ENCODE data around the gene KLHL41. TPM values are rescaled to one million over a fixed set of nuclear protein-coding genes. Genes with fewer than 3 reads are reported as not detected.

The KLHL41 gene
- total RNA-seq, 2 donors from 2014 or later: 0.37 to 0.61 TPM

GRCh38 chr2:169507698-169508097, 1.8 kb upstream of the KLHL41 start:
- DNase-seq: no peak
- no peak overlapping the region for H3K9ac ChIP-seq (ENCODE audit: low read depth in 2 of 2, low read length in 2 of 2)
- no peak overlapping the region for H3K27ac ChIP-seq
- H3K27me3 ChIP-seq: no peaks in the 10 kb centered on the region
- no peak overlapping the region for H3K4me3 ChIP-seq
- no peaks in the 10 kb centered on the region for H3K36me3 ChIP-seq
- intact Hi-C loops (cut with DNase I): no loop called here
- TF ChIP-seq, protein P1, sequence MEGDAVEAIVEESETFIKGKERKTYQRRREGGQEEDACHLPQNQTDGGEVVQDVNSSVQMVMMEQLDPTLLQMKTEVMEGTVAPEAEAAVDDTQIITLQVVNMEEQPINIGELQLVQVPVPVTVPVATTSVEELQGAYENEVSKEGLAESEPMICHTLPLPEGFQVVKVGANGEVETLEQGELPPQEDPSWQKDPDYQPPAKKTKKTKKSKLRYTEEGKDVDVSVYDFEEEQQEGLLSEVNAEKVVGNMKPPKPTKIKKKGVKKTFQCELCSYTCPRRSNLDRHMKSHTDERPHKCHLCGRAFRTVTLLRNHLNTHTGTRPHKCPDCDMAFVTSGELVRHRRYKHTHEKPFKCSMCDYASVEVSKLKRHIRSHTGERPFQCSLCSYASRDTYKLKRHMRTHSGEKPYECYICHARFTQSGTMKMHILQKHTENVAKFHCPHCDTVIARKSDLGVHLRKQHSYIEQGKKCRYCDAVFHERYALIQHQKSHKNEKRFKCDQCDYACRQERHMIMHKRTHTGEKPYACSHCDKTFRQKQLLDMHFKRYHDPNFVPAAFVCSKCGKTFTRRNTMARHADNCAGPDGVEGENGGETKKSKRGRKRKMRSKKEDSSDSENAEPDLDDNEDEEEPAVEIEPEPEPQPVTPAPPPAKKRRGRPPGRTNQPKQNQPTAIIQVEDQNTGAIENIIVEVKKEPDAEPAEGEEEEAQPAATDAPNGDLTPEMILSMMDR (IDR thresholded peaks at IDR 0.05): no peak
- no peaks in the 10 kb centered on the region for H3K4me1 ChIP-seq
- no peaks in the 10 kb centered on the region for H3K9me3 ChIP-seq

DNA sequence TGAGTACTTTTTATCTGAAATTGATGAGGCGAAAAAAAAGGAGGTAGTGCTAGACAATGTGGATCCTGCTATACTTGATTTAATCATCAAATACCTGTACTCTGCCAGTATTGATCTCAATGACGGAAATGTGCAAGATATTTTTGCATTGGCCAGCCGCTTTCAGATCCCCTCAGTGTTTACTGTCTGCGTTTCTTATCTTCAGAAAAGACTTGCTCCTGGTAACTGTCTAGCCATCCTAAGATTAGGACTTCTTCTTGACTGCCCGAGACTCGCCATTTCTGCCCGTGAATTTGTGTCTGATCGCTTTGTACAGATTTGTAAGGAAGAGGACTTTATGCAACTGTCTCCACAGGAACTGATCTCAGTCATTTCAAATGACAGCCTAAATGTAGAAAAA, 453 bp downstream of the KLHL41 start:
- Histone ChIP-seq H3K9ac (ENCODE audit: low read depth in 2 of 2, low read length in 2 of 2) (no peak overlapping the region), H3K36me3 (no peaks in the 10 kb centered on the region), H3K4me1 (no peaks in the 10 kb centered on the region), H3K4me3 (no peak overlapping the region), H3K9me3 (no peaks in the 10 kb centered on the region), H3K27ac (no peak overlapping the region), H3K27me3 (no peaks in the 10 kb centered on the region)
- DNase-seq: no peak
- intact Hi-C loops (cut with DNase I): no loop called here
- TF ChIP-seq, protein P1 (IDR thresholded peaks at IDR 0.05): no peak

DNA sequence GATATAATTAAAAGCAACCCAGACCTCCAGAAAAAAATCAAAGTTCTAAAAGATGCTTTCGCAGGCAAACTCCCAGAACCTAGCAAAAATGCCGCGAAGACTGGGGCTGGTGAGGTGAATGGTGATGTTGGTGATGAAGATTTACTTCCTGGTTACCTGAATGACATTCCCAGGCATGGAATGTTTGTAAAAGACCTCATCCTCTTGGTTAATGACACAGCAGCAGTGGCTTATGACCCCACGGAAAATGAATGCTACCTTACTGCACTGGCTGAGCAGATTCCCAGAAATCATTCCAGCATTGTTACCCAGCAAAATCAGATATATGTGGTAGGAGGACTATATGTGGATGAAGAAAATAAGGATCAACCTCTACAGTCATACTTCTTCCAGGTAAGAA, 994 bp downstream of the KLHL41 start:
- H3K9ac ChIP-seq (ENCODE audit: low read depth in 2 of 2, low read length in 2 of 2): no peak overlapping the region
- H3K27me3 ChIP-seq: no peaks in the 10 kb centered on the region
- no peak overlapping the region for H3K27ac ChIP-seq
- DNase-seq: no peak
- intact Hi-C loops (cut with DNase I): no loop called here
- TF ChIP-seq, protein P1 (IDR thresholded peaks at IDR 0.05): no peak
- no peak overlapping the region for H3K4me3 ChIP-seq
- H3K36me3 ChIP-seq: no peaks in the 10 kb centered on the region
- no peaks in the 10 kb centered on the region for H3K4me1 ChIP-seq
- H3K9me3 ChIP-seq: no peaks in the 10 kb centered on the region

DNA sequence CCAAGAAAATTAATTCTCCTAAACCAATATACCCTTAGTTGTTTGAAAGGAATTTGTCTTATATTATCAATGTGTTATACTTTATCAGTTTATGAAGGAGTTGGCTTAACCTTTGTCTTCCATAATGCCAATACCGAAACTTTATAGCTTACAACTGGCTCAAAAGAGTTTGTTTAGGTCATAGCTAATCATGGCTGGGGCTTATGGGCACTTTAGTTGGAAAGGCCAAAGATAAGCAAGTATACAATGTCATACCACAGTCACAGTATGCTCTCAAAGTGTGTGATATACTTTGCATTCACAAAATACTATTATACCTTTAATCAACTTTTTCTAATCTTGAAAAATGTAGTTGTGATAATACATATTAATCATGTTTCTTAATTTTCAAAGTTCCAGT, 2.3 kb downstream of the KLHL41 start:
- DNase-seq: no peak
- Histone ChIP-seq H3K9me3 (no peaks in the 10 kb centered on the region), H3K27me3 (no peaks in the 10 kb centered on the region), H3K4me1 (no peaks in the 10 kb centered on the region), H3K36me3 (no peaks in the 10 kb centered on the region), H3K27ac (no peak overlapping the region), H3K4me3 (no peak overlapping the region), H3K9ac (ENCODE audit: low read depth in 2 of 2, low read length in 2 of 2) (no peak overlapping the region)
- TF ChIP-seq, protein P1 (IDR thresholded peaks at IDR 0.05): no peak
- intact Hi-C loops (cut with DNase I): no loop called here

GRCh38 chr2:169512525-169512924, 3.0 kb downstream of the KLHL41 start:
- intact Hi-C loops (cut with DNase I): no loop called here
- H3K9me3 ChIP-seq: no peaks in the 10 kb centered on the region
- H3K4me3 ChIP-seq: no peak overlapping the region
- no peak for DNase-seq
- H3K27me3 ChIP-seq: no peaks in the 10 kb centered on the region
- H3K27ac ChIP-seq: no peak overlapping the region
- H3K4me1 ChIP-seq: no peaks in the 10 kb centered on the region
- no peak overlapping the region for H3K9ac ChIP-seq (ENCODE audit: low read depth in 2 of 2, low read length in 2 of 2)
- TF ChIP-seq, protein P1 (IDR thresholded peaks at IDR 0.05): no peak
- H3K36me3 ChIP-seq: no peaks in the 10 kb centered on the region

DNA sequence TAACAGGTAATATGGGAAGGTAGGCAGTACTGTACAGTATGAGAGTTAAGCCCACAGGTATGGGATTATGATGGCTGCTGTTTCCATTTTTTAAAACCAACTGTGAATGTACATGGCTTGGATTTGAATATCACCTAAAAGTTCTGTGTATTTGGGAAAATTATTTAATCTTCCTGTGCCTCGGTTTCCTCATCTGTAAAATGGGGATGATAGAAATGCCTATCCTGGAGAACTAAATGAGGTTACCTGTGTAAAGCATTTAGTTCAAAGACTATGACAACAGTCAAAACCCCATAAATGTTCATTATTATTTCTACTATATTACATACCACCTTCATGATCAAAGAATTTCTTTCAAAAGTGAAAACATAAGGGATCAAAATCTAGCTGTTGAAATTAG, 3.6 kb downstream of the KLHL41 start:
- no peak overlapping the region for H3K4me3 ChIP-seq
- H3K9ac ChIP-seq (ENCODE audit: low read depth in 2 of 2, low read length in 2 of 2): no peak overlapping the region
- DNase-seq: no peak
- H3K4me1 ChIP-seq: no peaks in the 10 kb centered on the region
- intact Hi-C loops (cut with DNase I): no loop called here
- no peak overlapping the region for H3K27ac ChIP-seq
- TF ChIP-seq, protein P1 (IDR thresholded peaks at IDR 0.05): no peak
- no peaks in the 10 kb centered on the region for H3K27me3 ChIP-seq
- H3K36me3 ChIP-seq: no peaks in the 10 kb centered on the region
- no peaks in the 10 kb centered on the region for H3K9me3 ChIP-seq

Measured in colonic mucosa (tissue), 4 donors.